Measurements from ENCODE around the gene KRCC1.

The KRCC1 gene

DNA sequence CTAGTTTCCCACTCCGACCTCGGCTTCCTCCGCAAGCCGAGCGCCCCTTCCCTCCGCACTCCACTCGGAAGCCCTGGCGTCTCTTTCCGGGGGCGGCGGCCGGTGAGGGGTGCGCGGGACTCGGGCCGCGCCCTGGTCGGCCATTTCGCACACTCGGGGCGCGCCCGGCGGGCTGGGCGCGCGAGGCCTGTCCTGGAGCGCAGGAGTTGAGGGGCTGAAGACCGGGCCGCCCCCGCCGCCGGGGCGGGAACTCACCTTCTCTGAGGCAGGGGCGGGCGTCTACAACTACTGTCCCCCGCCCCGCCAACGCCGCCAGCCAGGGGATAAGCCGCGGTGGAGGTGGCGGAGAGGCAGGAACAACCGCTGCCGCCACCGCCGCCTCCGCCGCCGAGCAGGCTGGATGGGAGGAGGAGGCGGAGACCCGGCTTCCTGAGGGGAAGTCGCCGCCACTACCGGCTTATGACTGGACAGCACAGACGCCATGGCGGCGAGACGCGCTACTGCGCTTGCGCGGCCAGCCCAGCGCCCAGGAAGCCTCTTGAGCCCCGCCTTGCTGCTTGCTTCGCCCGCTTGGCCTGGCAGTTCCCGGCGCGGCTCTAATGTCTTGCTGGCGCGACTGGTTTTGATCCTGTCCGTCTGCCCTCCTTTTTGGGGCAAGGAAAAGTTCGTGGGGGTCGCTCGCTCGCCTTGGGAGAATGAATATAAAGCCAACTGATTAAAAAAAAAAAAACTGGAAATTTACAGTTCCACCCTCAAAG, at the start of gene KRCC1:
Gene KRCC1 (minus strand): TSS at position 413 of the 758 bp plus-strand sequence. CDS start 27,220 bp downstream, outside the sequence.
- peak; percentile 86 for DNase-seq

DNA sequence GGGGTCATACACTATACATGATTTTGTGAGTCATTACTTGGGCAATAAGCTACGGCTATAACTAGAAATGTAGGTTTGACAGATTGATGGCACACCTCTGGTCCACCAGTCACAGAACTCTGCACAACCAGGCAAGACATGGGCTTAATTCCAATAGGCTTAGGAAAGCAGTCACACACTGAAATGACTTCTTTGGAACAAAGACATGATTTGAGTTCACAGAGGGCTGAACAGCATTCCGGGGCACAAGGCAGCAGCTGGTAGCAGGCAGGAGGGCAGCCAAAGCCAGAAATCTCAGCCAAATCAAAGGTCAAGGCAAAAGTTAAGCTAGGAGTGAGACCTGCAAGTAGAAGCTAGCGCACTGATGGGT, 44.9 kb upstream of the KRCC1 start:
- DNase-seq, result no peak

DNA sequence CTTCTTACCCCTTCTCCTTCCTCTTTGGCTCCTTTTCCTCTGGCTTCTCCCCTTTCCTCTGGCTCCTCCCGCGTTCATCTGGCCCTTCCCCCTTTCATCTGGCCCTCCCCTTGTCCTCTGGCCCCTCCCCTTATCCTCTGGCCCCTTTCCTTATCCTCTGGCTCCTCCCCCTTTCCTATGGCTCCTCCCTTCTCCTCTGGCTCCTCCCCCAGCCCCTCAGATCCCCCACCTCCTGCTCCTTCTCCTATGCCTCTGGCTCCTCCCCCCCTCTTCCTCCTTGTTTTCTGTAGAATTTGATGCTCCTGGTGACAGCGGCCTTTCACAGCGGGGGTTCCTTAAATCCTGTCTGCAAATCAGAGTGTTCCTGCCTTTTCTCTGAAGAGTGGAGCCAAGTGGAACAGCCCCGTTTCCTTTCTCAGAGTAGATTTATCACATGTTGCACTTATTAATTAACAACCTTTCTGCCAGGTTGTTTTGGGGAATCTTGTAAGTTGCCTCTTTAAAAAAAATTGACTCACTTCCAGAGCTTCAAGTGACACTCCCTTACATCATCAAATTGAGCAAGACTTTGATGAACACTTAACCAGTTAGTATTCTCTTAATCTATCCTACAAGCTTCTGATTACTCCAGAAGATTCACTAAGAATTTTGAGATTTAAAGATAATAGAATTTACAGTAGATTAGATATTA, 44.4 kb upstream of the KRCC1 start:
- DNase-seq, result no peak

DNA sequence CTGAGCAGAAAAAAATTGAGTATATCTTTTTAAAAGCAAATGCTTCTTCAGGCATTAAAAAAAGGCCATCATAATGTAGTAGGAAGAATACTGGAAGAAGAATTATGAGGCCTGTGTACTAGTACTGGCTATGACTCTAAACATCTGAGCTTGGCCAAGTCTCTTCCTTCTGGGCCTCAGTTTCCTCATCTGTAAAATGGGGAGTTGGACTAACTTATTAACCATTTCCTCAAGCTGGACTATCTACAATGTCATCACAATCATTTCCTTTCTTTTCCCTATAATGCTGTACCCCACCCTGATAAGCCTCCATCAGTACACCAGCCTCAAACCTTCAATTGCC, 42.9 kb upstream of the KRCC1 start:
- DNase-seq, result no peak

DNA sequence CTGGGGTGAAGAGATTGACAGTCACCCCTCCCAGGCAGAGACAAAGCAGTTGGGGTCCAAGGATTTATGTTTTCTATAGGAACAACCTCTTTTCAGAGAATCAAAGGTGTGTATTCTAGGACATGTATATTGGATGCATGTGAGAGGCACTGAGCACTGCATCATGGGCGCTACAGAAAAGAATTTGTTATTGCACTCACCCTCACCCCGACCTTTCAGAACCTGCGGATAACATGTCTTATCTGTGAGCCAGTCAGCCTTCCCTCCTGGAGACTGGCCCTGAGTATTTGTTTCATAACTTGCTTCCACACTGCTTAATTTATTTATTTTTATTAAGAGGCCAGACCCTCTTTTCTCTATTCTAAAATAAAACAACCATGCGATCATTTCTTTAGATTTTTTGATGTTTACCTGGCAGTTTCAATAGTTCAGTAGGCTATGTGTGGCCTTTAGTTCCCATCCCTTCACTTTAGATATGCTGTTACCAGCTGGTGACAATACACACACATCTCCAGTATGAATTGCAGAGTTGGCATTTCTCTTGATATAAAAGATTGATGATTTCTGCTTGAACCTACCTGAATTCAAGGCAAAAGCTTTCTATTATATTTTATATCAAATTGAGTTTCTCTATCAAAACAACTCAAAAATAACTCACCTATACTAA, 42.4 kb upstream of the KRCC1 start:
- DNase-seq, result no peak

DNA sequence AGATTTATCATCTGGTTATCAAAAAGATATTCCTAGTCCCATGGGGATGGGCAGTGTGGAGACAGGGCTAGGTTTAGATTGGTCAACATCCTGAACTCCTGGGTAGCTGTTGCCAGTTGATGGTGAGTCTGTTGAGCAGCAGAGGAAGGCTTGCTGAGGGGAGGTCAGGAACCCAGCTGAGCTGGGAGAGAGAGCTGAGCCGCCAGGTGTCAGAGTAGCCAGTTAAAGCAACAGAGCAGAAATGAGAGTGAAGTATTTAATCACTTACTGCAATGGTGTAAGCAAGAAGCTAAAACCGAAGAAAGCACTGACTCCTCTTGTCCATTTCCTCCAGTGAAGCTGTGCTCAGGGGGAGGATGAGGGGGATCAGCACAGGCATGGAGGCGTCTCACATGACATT, 41.6 kb upstream of the KRCC1 start:
- DNase-seq, result no peak

DNA sequence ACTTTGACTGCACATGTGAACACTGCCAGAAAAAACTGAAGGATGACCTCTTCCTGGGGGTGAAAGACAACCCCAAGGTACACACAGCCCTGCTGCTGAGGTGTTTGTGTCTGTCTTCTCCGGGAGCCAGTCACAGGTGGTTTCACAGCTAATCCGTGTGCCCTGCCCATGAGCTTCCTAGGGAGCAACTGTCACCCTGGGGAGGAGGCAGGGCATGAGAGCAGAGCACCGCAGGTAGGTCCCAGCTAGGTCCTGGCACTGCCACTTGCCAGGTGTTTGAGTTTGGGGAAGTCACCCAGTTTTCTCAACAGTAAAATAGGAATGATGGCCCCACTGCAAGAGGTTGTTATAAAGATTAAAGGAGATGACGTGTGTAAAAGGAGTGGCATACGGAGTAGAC, 41.1 kb upstream of the KRCC1 start:
- no peak for DNase-seq

DNA sequence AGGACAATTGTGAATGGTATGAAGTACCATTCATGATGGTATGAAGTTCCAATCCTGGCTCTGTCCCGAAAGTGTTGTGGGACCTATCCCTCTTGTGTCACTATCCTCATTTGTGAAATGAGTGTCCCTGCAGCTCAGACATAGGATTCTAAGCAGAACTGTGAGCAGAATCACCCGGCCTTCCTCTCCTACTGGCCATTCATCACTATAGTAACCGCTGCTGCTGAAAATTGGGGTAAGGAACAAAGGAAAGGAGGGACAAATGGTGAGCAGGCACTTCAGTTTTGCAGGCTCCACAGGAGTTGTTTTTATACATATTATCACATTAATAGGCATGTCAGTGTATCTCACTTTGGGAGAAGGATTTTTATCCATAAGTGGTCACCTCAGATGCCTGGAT, 39.4 kb upstream of the KRCC1 start:
- DNase-seq, result no peak

DNA sequence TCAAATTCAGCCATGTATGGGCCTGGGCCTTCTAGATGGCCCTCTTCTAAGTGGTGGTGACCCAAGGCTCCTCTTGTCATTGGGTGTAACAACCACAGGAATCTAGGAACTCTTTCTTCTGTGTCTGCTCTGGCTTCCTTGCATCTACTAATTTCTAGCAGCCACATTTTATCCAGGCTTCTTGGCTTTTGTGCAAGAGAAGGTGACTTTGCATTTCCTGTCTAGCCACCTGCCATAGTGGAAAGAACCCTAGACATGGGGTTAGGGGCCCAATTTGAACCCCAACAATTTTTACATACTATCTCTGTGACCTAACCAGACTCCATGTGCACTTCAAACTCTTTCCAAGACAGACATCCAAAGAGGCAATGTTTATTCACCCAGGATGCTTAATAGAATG, 37.2 kb upstream of the KRCC1 start:
- DNase-seq, result no peak

DNA sequence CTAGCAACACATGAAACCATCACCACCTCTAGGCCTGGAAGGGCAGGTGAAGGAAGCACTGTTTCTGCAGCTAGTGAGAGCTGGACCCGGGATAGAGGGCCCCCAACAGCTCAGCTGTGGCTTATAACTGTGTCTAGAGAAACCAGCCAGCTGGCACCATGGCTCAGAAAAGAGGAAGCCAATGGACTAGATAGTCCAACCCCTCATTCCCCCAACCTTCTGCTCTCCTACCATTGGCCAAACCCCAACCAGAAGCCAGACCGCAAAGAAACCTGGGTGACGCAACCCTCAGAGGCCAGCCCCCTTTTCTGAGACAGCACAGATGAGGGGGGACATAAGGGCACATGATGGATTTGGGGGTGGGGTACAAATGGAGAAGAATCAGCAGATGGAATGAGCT, 36.4 kb upstream of the KRCC1 start:
- DNase-seq, result no peak

DNA sequence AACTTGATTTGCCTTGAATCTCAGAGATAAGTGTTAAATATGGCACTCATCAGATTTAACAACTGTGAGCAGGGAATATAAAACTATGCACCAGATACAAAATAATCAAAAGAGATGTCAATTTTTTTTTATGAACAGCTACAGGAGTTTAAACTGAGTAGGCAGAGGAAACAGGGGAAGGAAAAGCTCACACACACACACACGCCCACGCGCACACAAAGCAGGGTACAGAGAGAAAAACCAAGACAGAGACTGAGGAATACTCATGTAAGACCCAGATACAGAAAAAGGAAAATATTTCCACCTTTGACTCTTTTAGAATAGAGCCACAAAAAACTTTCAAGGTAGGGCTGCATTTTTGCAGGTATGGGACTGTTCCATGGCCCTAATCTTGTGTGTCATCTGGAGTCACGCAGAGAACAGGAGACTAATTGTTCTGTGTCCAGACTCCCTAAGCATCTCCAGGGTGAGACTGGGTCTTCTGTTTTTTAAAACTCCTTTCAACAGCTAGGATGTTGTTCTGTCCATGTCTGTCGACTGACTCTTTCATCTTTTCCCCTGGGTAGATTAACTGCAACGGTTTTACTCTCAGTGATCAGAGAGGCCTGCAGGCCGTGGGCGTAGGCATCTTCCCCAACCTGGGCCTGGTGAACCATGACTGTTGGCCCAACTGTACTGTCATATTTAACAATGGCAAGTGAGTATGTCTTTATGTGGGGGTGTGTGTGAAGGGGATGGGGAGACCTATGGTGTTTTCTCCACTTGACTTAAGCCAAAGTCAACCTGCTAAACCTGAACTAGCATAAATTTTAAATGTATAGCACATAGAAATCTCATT, 35.1 kb upstream of the KRCC1 start:
- DNase-seq, result no peak

DNA sequence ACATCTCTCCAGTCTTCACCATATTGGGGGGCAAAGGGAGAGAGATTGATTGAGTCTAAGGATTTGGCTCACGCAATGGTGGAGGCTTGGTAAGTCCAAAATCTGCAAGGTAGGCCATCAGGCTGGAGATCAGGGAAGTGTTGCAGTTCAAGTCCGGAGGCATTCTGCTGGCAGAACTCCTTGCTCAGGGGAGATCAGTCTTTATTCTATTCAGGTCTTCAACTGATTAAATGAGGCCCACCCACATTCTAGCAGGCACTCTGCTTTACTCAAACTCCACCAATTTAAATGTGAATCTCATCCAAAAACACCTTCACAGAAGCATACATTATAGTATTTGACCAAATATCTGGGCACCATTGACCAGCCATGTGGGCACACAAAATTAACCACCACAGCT, 33.4 kb upstream of the KRCC1 start:
- DNase-seq, result no peak

DNA sequence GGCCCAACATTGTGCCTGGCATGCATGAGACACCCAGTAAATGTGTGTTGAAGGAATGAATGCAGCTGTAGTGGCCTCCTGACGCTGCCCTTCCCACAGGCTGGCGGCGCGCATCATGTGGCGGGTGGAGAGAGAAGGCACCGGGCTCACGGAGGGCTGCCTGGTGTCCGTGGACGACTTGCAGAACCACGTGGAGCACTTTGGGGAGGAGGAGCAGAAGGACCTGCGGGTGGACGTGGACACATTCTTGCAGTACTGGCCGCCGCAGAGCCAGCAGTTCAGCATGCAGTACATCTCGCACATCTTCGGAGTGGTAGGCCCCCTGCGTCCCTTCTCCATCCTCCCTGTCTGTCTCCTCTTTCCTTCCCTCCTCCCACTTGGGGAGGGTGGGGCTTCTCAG, 32.2 kb upstream of the KRCC1 start:
- DNase-seq, result no peak

DNA sequence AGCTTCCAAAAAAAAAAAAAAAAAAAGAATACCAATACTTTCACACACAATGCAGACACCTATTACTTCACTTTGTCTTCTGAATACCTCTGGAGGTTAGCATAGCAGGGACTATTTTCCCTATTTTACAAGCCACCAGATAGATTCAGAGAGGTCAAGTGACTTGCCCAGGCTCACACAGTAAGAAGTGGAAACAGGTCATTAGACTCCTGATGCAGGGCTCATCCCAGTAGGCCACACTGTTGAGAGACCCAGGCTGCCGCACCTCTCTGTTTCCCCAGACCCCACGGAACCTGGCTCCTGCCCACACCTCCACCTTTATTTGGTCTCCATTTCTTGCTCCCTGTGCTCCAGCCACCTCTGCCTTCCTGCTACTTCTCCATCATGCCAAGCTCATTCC, 31.5 kb upstream of the KRCC1 start:
- DNase-seq, result no peak

DNA sequence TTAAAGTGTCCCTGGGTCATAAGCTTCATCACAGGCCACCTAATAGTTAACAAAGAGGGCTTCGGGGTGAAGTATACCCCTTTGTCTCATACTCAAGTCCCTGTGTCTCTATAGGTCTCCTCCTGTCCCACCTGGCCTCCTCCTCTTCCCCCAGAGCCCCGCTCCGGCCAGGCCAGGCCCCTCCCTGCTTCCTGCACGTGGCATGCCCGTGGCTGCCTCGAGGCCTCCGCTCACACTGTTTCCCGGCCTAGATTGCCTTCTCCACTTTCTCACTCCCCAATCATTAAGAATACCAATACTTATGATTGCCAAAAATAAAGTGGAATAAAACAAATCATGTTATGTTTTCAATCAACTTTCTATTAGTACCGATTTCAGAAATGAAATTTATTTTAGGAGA, 30.8 kb upstream of the KRCC1 start:
- DNase-seq, result no peak

DNA sequence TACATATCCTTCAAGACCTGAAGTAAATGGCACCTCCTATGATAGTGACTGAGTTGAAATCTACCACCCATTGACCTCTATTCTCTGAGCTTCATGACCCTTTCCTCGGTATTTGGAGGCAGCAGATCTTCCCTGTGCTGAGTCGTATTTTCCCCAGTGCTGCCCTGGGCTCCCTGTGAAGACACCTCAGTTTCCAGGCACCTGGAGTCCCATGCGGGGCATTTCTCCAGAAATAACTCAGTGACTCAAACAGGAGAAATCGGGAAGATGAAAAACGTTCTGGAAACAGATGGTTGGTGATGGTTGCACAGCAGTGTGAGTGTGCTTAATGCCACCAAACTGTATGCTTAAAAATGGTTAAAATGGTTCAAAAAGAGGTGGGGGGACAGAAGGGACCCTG, 30.0 kb upstream of the KRCC1 start:
- DNase-seq, result no peak

DNA sequence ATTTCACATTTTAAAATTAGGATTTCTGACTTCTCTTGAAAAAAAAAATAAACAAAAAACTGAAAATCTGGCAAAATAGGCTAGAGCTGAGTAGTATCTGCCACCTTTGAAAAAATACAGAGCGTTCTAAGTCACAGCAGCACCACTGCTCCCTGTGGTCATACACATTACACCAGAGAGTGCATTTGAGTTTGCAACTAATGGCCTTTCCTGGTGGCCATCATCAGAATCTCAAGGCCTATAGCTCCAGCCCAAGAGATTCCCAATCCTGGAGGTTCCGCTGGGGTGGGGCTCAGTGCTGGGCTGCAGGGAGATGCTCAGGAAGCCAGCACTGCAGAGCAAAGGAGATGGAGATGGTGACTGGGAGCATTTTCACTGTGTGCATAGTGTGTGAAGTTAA, 29.5 kb upstream of the KRCC1 start:
- no peak for DNase-seq

DNA sequence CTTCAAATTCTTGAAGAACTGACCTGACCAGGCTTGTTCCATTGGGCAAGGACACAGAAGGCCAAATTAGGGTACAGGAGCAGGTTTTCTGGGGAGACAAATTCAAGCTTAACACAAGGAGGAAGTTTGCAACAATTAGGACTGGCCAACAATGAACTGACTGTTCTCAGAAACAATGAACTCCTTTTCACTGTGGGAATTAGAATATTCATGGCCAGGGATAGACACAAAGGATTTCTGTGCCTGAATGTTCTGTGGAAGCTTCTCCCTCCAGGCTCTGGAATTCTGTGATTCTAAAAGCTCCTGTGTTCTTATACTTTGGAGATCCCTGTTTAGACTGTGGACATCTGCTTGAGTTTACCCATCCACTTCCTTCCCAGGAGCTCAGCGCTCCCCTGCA, 27.2 kb upstream of the KRCC1 start:
- no peak for DNase-seq

DNA sequence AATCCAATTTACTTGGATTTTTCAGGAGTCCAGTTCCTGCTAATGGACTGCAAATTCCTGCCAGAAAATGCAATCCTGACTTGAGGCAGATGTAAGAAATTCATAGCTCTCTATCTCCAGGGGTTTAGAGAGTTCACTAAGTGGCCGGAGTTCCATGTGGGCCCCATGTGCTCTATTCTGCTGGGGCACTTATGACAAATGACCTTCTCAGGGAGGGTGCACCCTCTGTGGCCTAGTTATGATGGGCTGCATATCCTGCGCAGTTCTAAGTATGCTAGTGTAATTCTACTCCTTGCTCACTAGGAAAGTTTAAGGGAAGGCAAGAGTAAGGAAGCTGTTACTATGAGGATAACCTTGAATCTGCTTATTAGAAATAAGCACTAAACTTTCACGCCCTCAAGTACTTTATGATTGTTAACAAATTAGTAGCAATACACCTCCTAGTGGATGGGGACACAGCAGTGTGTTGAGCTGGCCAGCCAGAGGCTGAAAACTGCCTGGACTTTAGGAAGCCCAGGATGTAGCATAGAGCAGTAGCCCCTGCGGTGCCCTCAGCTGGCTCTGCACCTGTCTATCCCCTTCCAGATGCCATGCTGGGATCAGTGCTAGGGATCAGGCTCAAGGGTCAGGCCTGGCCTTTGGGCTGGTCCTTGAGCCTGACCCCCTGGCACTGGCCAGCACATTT, 26.5 kb upstream of the KRCC1 start:
- DNase-seq, result no peak

DNA sequence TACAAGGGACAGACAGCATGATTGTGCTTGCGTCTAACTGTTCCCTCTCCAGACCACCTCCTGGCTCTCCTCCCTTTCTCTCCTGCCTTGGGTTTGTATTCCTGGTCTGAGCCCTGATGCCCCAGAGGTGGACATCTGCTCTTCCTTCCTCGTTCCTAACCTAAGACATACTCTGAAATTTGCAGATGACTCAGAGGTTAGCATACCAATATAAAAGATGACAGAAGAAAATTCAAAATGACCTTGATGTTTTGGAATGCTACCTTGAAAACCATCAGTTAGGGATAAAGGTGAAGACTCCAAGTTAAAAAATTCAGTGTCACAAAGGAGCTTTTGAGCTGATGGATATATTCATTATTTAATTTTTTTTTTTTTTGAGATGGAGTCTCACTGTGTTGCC, 25.0 kb upstream of the KRCC1 start:
- no peak for DNase-seq

DNA sequence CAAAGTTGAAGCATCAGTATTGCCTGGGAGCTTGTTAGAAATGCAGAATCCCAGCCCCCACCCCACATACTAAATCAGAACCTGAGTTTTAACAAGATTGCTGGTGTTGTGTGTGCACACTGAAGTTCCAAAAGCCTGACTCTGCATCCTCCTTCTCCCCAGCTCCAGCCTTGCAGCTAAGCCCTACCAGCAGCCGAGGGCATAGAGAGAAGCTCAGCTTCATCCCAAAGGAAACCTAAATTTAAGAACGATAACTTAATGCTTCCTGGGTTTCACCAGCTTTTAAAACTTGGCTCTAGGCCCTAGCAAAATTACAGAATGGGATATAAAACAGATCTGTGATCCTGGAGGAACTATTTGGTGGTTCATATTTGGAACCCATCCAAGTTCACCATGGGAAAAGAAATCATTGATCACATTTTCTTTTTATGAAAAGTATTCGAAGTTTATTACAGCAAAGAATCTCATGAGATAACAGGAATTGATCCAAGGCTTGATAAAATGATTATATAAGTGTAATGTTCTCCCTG, 23.1 kb upstream of the KRCC1 start:
- no peak for DNase-seq

DNA sequence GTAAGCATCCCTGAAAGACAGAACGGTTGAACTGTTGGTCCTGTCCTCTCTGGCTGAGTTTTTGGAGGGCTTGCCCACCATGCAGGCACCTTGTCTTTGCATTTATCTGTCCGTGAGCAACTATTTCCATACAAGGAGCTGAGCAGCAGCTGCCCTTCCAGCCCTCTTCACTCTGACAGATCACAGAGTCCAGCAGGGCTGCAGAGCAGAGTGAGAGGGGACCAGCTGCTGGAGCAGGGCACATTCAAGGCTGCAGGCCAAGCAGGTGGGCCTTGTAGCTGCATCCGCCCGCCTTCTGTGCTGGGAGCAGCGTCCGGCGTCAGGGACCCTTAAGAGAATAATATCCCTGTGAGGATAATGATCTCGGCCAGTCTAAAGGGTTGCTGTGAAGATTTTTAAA, 21.5 kb upstream of the KRCC1 start:
- DNase-seq, result no peak

DNA sequence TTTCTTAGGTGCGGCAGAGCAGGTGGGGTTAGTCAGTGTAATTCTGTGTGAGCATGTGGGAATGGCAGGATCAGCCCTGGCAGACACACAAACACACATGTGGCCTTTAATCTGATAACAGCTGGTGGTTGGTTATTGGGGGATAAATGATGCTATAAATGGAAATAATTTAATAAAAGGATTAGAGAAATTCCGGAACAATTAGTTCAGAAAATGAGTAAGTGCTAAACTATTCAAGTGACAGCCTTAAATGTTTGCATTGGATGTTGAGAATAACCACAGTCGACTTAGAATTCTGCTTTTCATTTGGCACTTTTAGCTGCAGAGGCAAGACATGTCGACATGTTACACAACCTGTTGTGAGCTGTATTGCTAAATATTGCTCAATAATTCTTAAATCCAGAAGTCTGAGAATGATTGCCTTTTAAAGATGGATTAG, 19.3 kb upstream of the KRCC1 start:
- DNase-seq, result no peak
